ENCODE results near the gene KREMEN1. TPM values are rescaled to one million over a fixed set of nuclear protein-coding genes. Genes with fewer than 3 reads are reported as not detected.

The KREMEN1 gene
- total and polyA plus RNA-seq, 4 donors = 5.7 to 12.7 (median 8.3) TPM

- Histone ChIP-seq H3K36me3 (ENCODE audit: control insufficient read depth, insufficient read depth, low read length) (peaks cover 2% of the 10 kb centered on the region), H3K27me3 (ENCODE audit: control insufficient read depth, insufficient read depth, low read length) (no peaks in the 10 kb centered on the region), H3K4me1 (ENCODE audit: control insufficient read depth, insufficient read depth, low read length) (peaks cover 4% of the 10 kb centered on the region), H3K4me3 (ENCODE audit: low read depth, low read length) (no peak overlapping the region), H3K27ac (ENCODE audit: low read depth, low read length) (no peak overlapping the region), H3K9me3 (ENCODE audit: control insufficient read depth, insufficient read depth, low read length) (no peaks in the 10 kb centered on the region)
- 48% methylated on average over 5 of the region's 13 CpGs for WGBS (ENCODE audit: insufficient coverage)
- no peak for DNase-seq (ENCODE audit: low read depth in 4 of 6, low spot score in 6 of 6)
These were observed 24.2 kb downstream of the KREMEN1 start for GRCh38 chr22:29096736-29097669.

GRCh38 chr22:29098296-29098695, 25.5 kb downstream of the KREMEN1 start:
- Histone ChIP-seq H3K27me3 (ENCODE audit: control insufficient read depth, insufficient read depth, low read length) (no peaks in the 10 kb centered on the region), H3K36me3 (ENCODE audit: control insufficient read depth, insufficient read depth, low read length) (peaks cover 2% of the 10 kb centered on the region), H3K27ac (ENCODE audit: low read depth, low read length) (no peak overlapping the region), H3K9me3 (ENCODE audit: control insufficient read depth, insufficient read depth, low read length) (no peaks in the 10 kb centered on the region), H3K4me3 (ENCODE audit: low read depth, low read length) (no peak overlapping the region), H3K4me1 (ENCODE audit: control insufficient read depth, insufficient read depth, low read length) (peaks cover 6% of the 10 kb centered on the region)
- WGBS (ENCODE audit: insufficient coverage) = no CpG with 5 or more reads among the region's 2 CpGs
- no peak for DNase-seq (ENCODE audit: low read depth in 4 of 6, low spot score in 6 of 6)

GRCh38 chr22:29102300-29102699, 29.5 kb downstream of the KREMEN1 start:
- Histone ChIP-seq H3K4me3 (ENCODE audit: low read depth, low read length) (no peak overlapping the region), H3K27me3 (ENCODE audit: control insufficient read depth, insufficient read depth, low read length) (no peaks in the 10 kb centered on the region), H3K9me3 (ENCODE audit: control insufficient read depth, insufficient read depth, low read length) (no peaks in the 10 kb centered on the region), H3K36me3 (ENCODE audit: control insufficient read depth, insufficient read depth, low read length) (no peaks in the 10 kb centered on the region), H3K27ac (ENCODE audit: low read depth, low read length) (no peak overlapping the region), H3K4me1 (ENCODE audit: control insufficient read depth, insufficient read depth, low read length) (peaks cover 3% of the 10 kb centered on the region)
- WGBS (ENCODE audit: insufficient coverage) = 20% methylated on average over 1 of the region's 2 CpGs
- DNase-seq (ENCODE audit: low read depth in 4 of 6, low spot score in 6 of 6) = peak in 1 of 6 donors; percentile 63

- Histone ChIP-seq H3K4me1 (ENCODE audit: control insufficient read depth, insufficient read depth, low read length) (peaks cover 3% of the 10 kb centered on the region), H3K9me3 (ENCODE audit: control insufficient read depth, insufficient read depth, low read length) (no peaks in the 10 kb centered on the region), H3K27me3 (ENCODE audit: control insufficient read depth, insufficient read depth, low read length) (no peaks in the 10 kb centered on the region), H3K4me3 (ENCODE audit: low read depth, low read length) (no peak overlapping the region), H3K36me3 (ENCODE audit: control insufficient read depth, insufficient read depth, low read length) (no peaks in the 10 kb centered on the region), H3K27ac (ENCODE audit: low read depth, low read length) (no peak overlapping the region)
- no peak for DNase-seq (ENCODE audit: low read depth in 4 of 6, low spot score in 6 of 6)
- 22% methylated on average over 1 of the region's 1 CpG for WGBS (ENCODE audit: insufficient coverage)
These were observed 30.3 kb downstream of the KREMEN1 start for GRCh38 chr22:29103121-29103520.

GRCh38 chr22:29105468-29105867, 32.6 kb downstream of the KREMEN1 start:
- Histone ChIP-seq H3K4me3 (ENCODE audit: low read depth, low read length) (no peak overlapping the region), H3K9me3 (ENCODE audit: control insufficient read depth, insufficient read depth, low read length) (no peaks in the 10 kb centered on the region), H3K36me3 (ENCODE audit: control insufficient read depth, insufficient read depth, low read length) (no peaks in the 10 kb centered on the region), H3K27me3 (ENCODE audit: control insufficient read depth, insufficient read depth, low read length) (no peaks in the 10 kb centered on the region), H3K4me1 (ENCODE audit: control insufficient read depth, insufficient read depth, low read length) (peaks cover 3% of the 10 kb centered on the region), H3K27ac (ENCODE audit: low read depth, low read length) (no peak overlapping the region)
- no peak for DNase-seq (ENCODE audit: low read depth in 4 of 6, low spot score in 6 of 6)
- WGBS (ENCODE audit: insufficient coverage) = no CpG with 5 or more reads among the region's 2 CpGs

GRCh38 chr22:29106839-29107238, 34.0 kb downstream of the KREMEN1 start:
- no peak overlapping the region for H3K4me3 ChIP-seq (ENCODE audit: low read depth, low read length)
- H3K27ac ChIP-seq (ENCODE audit: low read depth, low read length) = no peak overlapping the region
- WGBS (ENCODE audit: insufficient coverage) = 19% methylated on average over 3 of the region's 4 CpGs
- no peak for DNase-seq (ENCODE audit: low read depth in 4 of 6, low spot score in 6 of 6)
- peaks cover 3% of the 10 kb centered on the region for H3K4me1 ChIP-seq (ENCODE audit: control insufficient read depth, insufficient read depth, low read length)
- H3K36me3 ChIP-seq (ENCODE audit: control insufficient read depth, insufficient read depth, low read length) = no peaks in the 10 kb centered on the region
- no peaks in the 10 kb centered on the region for H3K9me3 ChIP-seq (ENCODE audit: control insufficient read depth, insufficient read depth, low read length)
- no peaks in the 10 kb centered on the region for H3K27me3 ChIP-seq (ENCODE audit: control insufficient read depth, insufficient read depth, low read length)

GRCh38 chr22:29108137-29108536, 35.3 kb downstream of the KREMEN1 start:
- Histone ChIP-seq H3K9me3 (ENCODE audit: control insufficient read depth, insufficient read depth, low read length) (no peaks in the 10 kb centered on the region), H3K27ac (ENCODE audit: low read depth, low read length) (no peak overlapping the region), H3K36me3 (ENCODE audit: control insufficient read depth, insufficient read depth, low read length) (no peaks in the 10 kb centered on the region), H3K4me3 (ENCODE audit: low read depth, low read length) (no peak overlapping the region), H3K4me1 (ENCODE audit: control insufficient read depth, insufficient read depth, low read length) (peaks cover 4% of the 10 kb centered on the region), H3K27me3 (ENCODE audit: control insufficient read depth, insufficient read depth, low read length) (no peaks in the 10 kb centered on the region)
- DNase-seq (ENCODE audit: low read depth in 4 of 6, low spot score in 6 of 6) = no peak
- 100% methylated on average over 4 of the region's 5 CpGs for WGBS (ENCODE audit: insufficient coverage)

- Histone ChIP-seq H3K4me1 (ENCODE audit: control insufficient read depth, insufficient read depth, low read length) (peaks cover 4% of the 10 kb centered on the region), H3K4me3 (ENCODE audit: low read depth, low read length) (no peak overlapping the region), H3K36me3 (ENCODE audit: control insufficient read depth, insufficient read depth, low read length) (no peaks in the 10 kb centered on the region), H3K27me3 (ENCODE audit: control insufficient read depth, insufficient read depth, low read length) (no peaks in the 10 kb centered on the region), H3K27ac (ENCODE audit: low read depth, low read length) (no peak overlapping the region), H3K9me3 (ENCODE audit: control insufficient read depth, insufficient read depth, low read length) (no peaks in the 10 kb centered on the region)
- DNase-seq (ENCODE audit: low read depth in 4 of 6, low spot score in 6 of 6) = peak in 1 of 6 donors; percentile 47
- 44% methylated on average over 3 of the region's 4 CpGs for WGBS (ENCODE audit: insufficient coverage)
These were observed 37.0 kb downstream of the KREMEN1 start for GRCh38 chr22:29109822-29110221.

GRCh38 chr22:29110946-29111345, 38.1 kb downstream of the KREMEN1 start:
- H3K36me3 ChIP-seq (ENCODE audit: control insufficient read depth, insufficient read depth, low read length) = no peaks in the 10 kb centered on the region
- no peaks in the 10 kb centered on the region for H3K9me3 ChIP-seq (ENCODE audit: control insufficient read depth, insufficient read depth, low read length)
- H3K27ac ChIP-seq (ENCODE audit: low read depth, low read length) = no peak overlapping the region
- no CpG with 5 or more reads among the region's 3 CpGs for WGBS (ENCODE audit: insufficient coverage)
- DNase-seq (ENCODE audit: low read depth in 4 of 6, low spot score in 6 of 6) = no peak
- no peak overlapping the region for H3K4me3 ChIP-seq (ENCODE audit: low read depth, low read length)
- no peaks in the 10 kb centered on the region for H3K27me3 ChIP-seq (ENCODE audit: control insufficient read depth, insufficient read depth, low read length)
- H3K4me1 ChIP-seq (ENCODE audit: control insufficient read depth, insufficient read depth, low read length) = peaks cover 4% of the 10 kb centered on the region

GRCh38 chr22:29112121-29112520, 39.3 kb downstream of the KREMEN1 start:
- 69% methylated on average over 3 of the region's 3 CpGs for WGBS (ENCODE audit: insufficient coverage)
- Histone ChIP-seq H3K27ac (ENCODE audit: low read depth, low read length) (no peak overlapping the region), H3K9me3 (ENCODE audit: control insufficient read depth, insufficient read depth, low read length) (no peaks in the 10 kb centered on the region), H3K36me3 (ENCODE audit: control insufficient read depth, insufficient read depth, low read length) (no peaks in the 10 kb centered on the region), H3K4me1 (ENCODE audit: control insufficient read depth, insufficient read depth, low read length) (peaks cover 4% of the 10 kb centered on the region), H3K27me3 (ENCODE audit: control insufficient read depth, insufficient read depth, low read length) (no peaks in the 10 kb centered on the region), H3K4me3 (ENCODE audit: low read depth, low read length) (no peak overlapping the region)
- DNase-seq (ENCODE audit: low read depth in 4 of 6, low spot score in 6 of 6) = no peak
